Germinal center (tissue), 1 donor: Measurements from ENCODE around the gene IMMP2L.
"Not testable (repeated sequence)": the region's sequence is repeated elsewhere in the genome, so short reads cannot be mapped to it uniquely, and the experiment has no call there.

Experiments
- DNase-seq: peaks from one replicate; pipeline ENCODE4 v3.0.0; 2012; ENCODE audit warnings: mixed read lengths, low spot score

The IMMP2L gene

DNA sequence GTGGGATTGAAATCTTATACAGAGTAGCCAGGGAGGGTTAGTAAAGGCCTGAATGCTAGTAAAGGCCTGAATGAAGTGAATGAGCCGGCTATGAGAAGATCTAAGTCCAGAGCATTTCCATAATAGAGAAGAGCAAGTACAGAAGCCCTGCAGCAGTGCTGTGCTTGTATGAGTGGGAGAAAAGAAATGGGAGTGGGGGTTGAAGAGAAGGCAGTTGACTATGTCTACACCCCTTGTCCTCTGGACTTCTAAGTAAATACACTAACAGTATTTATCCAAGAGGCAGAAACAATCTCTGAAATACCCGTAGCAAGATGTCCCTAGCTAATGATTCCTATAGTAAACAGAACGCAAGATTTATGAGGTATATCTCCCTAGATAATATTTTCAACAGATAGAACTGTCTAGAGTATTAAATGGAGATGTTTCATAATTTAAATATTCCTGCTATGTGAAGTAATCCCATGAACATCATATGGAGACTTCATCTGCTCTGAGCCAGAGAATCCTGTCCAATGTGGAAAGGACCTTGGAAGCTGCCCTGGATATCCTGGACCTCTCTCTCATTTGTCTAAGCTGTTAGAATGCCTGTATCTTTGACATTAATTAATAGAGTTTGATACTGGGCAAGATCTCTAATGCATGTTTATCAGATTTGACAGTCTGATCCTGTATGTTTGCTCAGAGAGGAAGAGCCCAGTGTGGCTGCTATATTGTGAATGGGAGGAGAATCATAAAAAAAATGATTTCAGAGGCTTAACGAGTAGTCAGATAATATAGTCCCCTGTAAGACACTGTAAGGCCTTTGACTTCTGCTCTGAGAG is 299.8 kb downstream of the IMMP2L start:
- DNase-seq, result no peak

DNA sequence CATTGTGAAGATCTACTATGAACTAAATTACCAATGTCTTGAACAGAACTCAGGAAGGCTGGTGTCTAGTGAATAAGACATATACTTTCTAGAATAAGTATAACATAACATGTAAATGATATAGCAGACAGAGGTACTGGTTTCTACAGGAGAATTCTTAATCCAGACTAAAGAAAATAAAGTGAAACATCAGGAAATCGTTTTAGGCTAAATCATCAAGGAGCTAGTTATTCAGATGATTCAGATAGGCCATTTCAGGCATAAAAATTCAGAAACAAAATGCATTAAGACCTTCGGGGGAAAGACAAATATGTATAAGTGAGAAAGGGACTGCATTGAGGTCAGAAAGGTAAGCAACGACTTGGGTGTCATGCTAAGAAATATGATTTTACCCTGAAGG is 300.8 kb downstream of the IMMP2L start:
- no peak for DNase-seq

DNA sequence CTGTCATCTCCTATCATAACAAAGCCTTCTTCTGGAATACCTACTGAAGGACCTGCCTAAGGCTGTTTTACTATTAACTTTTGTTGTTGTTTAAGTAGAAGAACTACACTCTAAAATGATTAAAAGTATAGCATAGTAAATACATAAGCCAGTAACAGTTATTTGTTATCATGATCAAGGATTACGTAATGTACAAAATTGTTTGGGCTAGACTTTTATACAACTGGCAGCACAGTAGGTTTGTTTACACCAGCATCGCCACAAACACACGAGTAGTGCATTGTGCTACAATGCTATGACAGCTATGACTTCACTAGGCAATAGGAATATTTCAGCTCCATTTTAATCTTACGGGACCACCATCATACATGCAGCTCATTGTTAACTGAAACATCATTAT is 302.3 kb downstream of the IMMP2L start:
- DNase-seq, result no peak

DNA sequence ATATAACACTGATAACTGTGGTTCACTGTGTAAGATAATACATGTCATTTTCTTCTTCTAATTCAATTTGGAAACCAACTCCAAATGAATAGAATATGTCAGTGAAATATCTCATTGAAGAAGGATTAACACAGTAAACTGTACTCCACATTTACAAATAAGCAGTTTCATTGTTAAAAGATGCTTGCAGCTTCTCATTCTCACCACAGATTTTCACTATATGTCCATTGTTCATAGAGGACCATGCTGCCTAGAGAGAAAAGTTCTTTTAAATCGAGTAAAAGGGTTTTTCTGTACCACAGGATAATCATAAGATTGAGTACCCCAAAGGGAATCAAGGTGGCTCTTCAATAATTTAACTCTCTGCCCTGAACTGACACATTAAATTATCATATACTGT is 305.9 kb downstream of the IMMP2L start:
- DNase-seq, result no peak

DNA sequence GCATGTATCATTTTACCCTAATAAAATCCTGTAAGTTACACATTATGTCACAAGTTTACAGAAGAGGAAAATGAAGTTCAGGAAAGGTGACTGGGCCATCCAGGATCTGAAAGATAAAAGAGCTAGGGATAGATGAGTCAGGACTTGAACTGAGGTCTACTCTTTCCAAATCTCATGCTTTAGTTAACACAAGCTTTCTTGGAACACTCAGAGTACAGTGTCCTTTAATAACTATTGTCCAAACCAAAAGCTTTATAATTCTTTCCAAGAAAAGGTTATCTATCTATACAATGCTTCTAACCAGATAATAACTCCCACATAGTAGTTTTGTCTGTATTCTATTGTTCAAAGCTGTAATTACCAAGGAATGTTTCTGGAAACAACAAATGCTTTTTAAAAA is 306.7 kb downstream of the IMMP2L start:
- DNase-seq, result no peak

DNA sequence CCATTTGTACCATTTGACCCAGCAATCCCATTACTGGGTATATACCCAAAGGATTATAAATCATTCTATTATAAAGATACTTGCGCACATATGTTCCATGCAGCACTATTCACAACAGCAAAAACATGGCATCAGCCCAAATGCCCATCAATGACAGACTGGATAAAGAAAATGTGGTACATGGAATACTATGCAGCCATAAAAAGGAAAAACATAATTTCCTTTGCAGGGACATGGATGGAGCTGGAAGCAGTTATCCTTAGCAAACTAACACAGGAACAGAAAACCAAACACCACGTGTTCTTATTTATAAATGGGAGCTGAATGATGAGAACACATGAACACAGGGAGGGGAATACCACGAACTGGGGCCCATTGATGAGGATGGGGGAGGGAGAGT is 310.9 kb downstream of the IMMP2L start:
- DNase-seq, result not testable (repeated sequence)

DNA sequence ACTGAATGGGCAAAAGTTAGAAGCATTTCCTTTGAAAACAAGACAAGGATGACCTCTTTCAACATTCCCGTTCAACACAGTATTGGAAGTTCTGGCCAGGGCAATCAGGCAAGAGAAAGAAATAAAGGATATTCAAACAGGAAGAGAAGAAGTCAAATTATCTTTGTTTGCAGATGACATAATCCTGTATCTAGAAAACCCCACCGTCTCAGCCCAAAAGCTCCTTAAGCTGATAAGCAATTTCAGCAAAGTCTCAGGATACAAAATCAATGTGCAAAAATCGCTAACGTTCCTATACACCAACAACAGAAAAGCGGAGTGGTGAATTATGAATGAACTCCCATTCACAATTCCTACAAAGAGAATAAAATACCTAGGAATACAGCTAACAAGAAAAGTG is 312.5 kb downstream of the IMMP2L start:
- not testable (repeated sequence) for DNase-seq

DNA sequence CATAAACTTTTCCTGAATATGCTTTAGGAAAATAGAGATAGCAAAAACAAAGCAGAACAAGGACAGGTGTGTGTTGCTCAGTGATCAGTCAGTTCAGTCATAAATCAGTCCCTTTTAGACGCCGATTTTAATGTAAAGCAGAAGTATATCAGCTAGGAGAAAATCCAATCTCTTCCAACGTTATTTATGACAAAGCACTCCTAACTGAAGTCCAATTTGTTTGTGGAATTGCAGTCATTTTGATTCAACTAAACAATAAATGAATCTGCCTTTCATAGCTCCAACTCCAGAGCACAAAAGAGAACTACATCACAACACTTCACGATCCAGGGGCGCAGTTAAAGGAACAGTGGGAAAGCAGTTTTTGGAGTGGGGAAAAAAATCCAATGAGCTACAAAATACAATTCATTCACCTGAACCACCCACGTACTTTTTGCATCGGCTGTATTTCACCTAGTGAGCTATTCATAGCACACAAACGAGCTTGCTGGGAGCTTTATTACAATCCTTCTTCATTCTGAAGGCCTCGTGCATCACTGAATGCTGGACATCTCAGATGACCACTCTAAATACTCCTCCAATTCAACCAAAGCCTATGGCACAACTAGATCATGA is 320.0 kb downstream of the IMMP2L start:
- DNase-seq, result no peak

DNA sequence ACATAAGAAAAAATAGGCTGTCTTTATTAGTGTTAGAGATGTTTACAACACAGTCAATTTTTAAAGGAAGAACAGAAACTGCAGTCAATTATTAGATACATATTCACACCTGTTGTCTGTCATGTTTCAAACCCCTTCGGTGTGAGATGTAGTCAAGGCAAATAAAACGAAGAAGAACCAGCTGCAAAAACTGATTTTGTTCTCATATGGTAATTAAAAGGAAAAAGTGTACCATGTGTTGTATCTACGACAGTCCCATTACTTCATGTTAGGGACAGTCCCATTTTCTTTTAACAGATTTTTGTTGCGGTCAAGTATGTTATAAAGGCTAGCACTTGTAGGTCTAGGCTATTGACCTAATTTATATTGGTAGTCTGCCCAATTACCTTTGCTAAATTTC is 321.9 kb downstream of the IMMP2L start:
- peak; percentile 3 for DNase-seq

DNA sequence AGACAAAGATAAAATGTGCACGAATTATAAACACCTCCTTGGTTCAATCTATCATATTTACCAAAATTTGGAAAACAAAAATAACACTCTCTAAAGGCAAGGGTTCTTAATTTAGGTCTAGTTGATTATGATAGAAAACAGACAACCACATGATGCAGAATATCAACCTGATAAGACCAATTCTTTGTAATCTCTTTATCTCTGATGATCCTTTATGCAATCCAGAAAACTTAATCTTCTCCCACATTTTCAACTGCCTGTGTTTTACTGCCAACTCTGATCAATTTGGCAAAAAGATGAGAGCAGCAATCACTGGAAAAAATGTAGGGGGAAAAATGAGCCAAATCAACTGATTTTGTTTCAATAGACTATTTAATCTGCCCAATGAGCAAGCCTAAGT is 322.9 kb downstream of the IMMP2L start:
- DNase-seq, result no peak

DNA sequence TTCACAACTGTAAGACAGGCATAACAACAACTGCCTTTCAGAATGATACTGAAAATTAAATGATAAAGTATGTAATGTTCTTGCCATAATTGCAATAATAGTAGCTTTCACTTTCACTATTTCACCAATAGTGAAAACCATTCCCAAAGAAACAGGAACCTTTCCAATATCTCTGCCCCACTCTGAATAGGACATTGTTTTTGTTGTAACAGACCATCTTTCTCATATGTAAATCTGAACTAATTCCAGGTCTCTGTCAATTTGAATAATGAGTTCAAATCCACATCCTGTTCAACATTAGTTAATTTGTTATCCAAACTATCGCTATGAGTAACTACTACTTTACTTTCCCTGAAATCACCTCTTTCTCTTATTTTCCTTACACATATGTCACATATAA is 323.4 kb downstream of the IMMP2L start:
- no peak for DNase-seq

DNA sequence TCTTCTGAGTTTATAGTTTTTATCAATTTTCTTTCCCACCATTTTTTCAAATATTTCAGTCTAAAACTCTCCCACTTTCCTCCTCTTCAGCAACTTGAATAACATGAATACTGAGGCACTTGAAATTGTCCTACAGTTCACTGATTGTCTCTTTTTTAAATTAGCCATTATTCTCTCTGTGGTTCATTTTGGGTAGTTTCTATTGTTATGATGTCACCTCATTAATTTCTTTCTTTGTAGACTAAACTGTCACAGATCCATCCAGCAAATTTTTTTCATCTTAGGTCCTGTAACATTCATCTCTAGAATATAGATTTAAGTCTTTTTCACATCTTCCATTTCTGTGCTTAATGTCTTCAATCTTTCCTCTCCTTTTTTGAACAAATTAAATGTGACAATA is 326.6 kb downstream of the IMMP2L start:
- no peak for DNase-seq

DNA sequence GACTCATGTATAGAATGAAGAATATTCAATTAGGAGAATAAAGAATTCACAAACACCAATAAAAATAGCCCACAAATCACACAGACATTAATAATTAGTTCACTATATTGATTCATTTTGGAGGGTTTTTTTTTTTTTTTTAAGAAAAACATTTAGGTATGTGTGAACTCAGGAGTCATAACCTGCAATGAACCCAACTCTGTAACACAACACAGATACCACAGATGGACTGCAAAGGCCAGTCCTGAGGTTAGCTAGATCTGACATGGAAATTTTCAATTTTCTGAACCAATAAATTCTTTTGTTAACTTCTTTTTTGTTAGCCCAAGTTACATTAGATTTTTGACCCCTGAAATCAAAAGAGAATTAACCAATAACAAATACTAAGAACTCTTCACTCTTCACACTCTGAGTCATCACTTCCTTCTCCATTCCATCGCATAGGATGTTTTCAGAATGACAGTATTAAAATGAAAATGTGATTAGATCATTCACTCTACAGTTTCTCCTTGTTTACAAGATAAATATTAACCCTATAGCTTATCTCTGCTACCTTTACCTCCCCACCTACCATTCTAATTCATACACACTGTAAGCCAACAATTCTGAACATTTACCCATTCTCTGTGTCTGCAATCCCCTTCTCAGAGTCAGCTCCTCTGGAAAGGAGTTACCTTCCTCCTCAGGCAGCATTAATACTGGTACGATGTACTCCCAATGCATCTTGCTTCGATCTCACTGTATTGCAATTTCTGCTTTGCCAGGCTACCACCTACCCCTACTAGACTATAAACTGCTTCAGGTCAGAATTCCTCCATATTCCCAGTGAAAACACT is 329.8 kb downstream of the IMMP2L start:
- no peak for DNase-seq

DNA sequence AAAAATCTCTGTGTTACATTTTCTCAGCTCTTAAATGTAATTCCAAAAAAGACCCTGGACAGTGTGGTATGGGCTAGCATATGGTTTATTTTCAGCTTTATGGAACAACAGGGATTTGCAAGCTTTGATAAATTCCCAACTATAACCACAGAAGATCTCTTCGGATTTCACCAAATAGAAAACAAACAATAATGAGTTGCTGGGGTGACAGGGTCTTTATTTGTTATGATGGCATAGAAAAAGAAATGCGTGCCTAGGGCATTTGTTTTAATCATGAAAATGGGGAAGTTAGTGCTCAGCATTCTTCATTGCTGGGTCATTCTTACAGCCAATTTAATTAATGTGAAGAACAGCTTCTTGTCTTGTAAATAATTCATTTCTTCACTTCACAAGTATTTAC is 332.4 kb downstream of the IMMP2L start:
- DNase-seq, result no peak

DNA sequence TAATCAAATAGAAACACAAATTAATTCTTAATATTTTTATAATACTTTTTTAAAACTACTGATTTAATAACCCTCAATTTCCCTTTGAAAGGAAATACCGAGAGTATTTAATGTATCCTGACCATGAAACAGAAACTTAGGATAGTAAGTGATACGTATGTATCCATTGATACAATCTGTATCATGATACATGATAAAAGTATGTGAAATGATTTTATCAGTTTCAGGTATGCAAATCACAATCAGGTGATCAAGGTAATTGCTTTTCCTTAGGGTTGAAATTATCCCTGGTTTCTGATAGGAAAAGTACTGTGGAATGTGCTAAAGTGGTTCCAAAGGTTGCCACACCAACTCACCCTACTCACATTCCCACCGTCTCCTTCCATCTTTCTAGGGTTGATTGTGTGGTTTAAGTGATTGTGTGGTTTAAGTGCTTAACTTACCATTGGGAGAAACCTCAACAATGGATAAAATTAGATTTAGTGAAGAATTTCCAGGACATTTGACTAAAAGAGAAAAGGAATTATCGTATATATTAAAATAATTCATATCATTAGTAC is 333.0 kb downstream of the IMMP2L start:
- no peak for DNase-seq

DNA sequence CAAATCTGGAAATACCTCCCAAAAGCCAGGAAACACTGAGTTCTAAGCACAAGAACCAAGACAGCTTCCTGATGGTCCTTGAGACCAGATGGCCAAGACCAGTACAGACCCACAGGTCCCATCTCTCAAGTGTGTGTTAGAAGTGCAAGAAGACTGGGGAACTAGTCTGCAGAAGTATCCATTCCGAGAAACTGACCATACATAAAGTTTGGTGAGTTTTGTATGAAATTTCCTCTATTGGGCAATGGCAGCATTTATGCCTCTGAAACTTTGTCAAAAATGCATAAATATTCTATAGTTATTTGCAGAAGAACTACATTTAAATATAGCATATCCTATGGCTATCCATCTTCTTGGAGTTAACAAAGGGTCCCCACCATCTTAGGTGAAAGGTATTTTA is 333.9 kb downstream of the IMMP2L start:
- no peak for DNase-seq

DNA sequence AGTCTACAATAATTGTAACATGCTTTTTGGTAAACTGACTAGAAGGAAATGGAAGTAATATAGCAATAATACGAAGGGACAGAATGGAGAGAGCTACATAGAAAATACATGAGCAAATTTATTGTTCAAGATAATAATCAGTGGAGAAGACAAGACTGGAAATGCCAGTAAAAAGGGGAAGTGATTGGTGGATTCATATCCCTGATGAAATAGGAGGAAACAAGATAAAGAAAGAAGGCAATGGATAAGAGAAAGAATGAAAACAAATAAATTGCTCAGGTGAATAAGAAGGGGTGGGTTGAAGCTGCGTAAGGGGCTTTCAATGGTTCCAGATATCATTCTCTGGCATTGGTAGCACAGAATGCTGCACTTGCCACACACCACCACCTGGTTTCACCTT is 335.5 kb downstream of the IMMP2L start:
- no peak for DNase-seq

DNA sequence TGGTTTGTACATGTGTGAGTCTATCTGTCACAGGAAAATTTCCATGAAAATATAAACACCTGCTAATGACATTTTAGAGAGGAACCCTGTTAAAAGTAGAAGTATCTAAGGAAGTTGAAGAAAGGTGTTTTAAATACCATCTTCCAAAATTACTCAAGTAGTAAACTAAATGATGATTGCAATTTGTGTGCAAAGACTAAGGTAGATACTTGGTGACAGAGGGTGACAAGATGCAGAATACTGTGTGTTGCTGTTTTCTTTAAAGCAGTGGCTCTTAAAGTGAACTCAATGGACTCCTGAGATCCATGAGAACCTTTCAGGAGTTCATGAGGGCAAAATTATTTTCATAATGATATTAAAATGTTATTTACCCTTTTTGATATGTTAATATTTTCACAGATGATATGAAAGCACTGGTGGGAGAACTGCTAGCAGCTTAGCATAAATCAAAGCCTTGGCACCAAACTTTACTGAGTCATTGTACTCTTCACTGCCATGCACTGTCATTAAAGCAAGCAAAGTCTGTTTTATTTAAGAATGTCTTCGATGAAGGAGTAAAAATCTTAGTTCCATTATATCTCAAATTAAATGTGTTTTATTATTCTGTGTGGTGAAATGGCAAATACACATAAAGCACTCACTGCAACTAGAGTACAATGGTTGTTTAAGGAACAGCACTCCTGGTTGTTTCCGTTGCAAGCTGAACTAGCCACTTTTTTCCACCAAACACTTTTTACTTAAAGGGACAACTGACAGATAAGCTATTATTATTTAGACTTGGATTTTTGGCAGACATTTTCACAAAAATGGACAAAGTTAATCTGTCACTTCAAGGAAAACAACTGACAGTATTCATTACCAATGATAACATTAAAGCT is 337.7 kb downstream of the IMMP2L start:
- no peak for DNase-seq

DNA sequence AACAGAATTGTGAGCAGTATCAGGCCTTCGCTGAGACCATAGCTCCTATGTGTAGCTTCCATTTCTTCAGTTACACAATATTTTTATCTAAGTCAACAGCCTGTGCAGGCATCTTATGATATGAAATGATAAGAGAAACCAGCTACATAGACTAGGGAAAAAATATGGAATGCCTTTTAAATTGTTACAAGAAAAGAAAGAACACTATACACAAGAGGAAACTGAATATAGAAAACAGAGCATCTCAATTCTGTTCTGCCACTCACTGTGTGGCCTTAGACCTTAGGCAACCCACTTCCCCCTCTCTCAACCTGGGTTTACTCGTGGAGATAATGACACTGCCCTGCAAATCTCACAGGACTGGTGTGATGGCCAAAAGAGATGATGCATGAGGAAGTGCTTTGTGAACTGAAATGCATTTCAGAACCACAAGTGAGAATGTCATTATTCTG is 338.5 kb downstream of the IMMP2L start:
- DNase-seq, result no peak

DNA sequence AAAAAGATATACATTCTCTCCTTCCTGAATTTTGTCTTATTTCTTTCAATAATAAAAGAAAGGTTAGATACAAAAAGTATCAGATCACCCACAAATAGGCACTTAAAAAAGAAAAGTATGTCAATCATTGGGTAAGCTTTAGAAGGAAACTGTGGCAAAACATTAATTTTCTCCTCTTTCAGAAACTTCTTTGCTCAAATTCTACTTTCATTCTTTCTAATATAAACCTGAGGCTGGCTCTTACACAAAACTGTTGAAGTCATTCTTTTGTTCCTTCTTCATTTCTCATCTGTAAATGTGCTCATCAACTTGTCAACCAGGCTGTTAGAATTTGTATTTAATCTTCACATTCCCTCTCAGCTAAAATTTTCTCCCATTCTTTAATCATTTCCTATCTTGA is 346.7 kb downstream of the IMMP2L start:
- no peak for DNase-seq

DNA sequence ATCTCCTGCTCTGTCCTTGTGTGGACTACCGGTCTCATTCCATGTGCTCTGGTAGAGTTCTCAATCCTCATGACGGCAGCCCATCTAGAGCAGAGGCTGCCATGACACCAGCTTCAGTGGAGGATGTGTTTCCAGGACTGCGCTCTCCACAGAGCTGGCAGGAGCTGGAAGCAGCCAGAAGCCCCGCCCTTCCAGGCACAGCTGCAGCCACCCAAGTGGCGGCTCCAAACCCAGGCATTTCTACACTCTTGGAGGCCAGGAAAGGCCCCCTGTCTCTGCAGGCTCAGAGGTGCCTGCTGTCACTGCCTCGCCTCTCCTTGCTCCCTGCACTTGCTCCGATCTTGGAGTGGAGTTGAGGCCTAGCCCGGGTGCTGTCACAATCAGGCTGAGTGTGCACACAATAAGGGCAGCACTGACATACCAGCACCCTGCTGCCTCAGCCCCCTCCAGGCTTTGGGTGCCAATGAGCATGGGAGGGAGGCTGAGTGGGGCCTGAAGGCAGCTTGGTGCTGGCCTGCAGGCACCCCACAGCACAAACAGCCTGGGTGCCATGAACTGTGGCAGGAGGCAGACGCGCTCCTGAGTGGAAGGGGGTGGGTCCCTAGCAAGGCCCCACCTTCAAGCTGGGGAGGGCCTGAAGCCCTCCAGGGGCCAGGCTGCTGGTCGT is 349.3 kb downstream of the IMMP2L start:
- DNase-seq, result no peak
